ENCODE measurements around the gene CD4. TPM values are rescaled to one million over a fixed set of nuclear protein-coding genes. Genes with fewer than 3 reads are reported as not detected.

Gene CD4
- total and polyA plus RNA-seq, 2 donors (not counting 1 experiment from before 2014, with no cell fraction given): 27.2 to 152 TPM

DNA sequence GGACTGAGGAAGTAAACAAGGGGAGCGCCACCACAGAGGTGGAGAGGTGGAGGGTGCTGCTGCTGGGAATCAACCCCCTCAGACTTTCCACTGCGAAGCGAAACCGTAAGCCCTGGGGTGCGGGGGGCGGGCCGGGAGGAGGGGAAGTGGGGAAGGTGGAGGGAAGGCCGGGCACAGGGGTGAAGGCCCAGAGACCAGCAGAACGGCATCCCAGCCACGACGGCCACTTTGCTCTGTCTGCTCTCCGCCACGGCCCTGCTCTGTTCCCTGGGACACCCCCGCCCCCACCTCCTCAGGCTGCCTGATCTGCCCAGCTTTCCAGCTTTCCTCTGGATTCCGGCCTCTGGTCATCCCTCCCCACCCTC, 17.0 kb upstream of the CD4 start, which contains the start of gene LAG3:
Gene LAG3 (plus strand): TSS at position 190 of the 365 bp plus-strand sequence. CDS start 333 bp downstream, outside the sequence.
- TF ChIP-seq, protein P1, sequence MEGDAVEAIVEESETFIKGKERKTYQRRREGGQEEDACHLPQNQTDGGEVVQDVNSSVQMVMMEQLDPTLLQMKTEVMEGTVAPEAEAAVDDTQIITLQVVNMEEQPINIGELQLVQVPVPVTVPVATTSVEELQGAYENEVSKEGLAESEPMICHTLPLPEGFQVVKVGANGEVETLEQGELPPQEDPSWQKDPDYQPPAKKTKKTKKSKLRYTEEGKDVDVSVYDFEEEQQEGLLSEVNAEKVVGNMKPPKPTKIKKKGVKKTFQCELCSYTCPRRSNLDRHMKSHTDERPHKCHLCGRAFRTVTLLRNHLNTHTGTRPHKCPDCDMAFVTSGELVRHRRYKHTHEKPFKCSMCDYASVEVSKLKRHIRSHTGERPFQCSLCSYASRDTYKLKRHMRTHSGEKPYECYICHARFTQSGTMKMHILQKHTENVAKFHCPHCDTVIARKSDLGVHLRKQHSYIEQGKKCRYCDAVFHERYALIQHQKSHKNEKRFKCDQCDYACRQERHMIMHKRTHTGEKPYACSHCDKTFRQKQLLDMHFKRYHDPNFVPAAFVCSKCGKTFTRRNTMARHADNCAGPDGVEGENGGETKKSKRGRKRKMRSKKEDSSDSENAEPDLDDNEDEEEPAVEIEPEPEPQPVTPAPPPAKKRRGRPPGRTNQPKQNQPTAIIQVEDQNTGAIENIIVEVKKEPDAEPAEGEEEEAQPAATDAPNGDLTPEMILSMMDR (conservative IDR thresholded peaks at IDR 0.05 in 1 of 2, IDR thresholded peaks at IDR 0.05 in 1 of 2; ENCODE audit: low read depth in 1 of 2, low read length in 2 of 2): no peak
- TF ChIP-seq EZH2 (IDR thresholded peaks at IDR 0.05; ENCODE audit: low read length, missing control alignments): no peak
- no peak within 1 kb of the TSS for H3K4me3 ChIP-seq (replicated peaks in 1 of 4; ENCODE audit: control extremely low read depth in 1 of 4, insufficient read depth in 1 of 4, low read depth in 3 of 4, low read length in 4 of 4)
- H3K9me3 ChIP-seq (ENCODE audit: control insufficient read depth, insufficient read depth, low read depth, low read length): no peaks in the 10 kb centered on the region
- no peak within 1 kb of the TSS for H2AFZ ChIP-seq (ENCODE audit: low read length)
- peak within 1 kb of the TSS; percentile 35 for H3K4me2 ChIP-seq (ENCODE audit: extremely low read depth, insufficient read depth, low read length)
- H4K20me1 ChIP-seq (ENCODE audit: control insufficient read depth, extremely low read depth, insufficient read depth, low read length): peaks cover 7% of the 10 kb centered on the region
- peaks cover 27% of the 10 kb centered on the region for H3K79me2 ChIP-seq (ENCODE audit: control insufficient read depth, insufficient read depth, low read length)
- DNase-seq (ENCODE audit: low read depth in 2 of 2): no peak
- H3K4me1 ChIP-seq (ENCODE audit: control insufficient read depth, extremely low read depth, insufficient read depth, low read length): peaks cover 21% of the 10 kb centered on the region
- H3K36me3 ChIP-seq (ENCODE audit: control insufficient read depth, insufficient read depth, low read length): peaks cover 13% of the 10 kb centered on the region
- H3K9ac ChIP-seq (ENCODE audit: insufficient read depth, low read length): no peak within 1 kb of the TSS
- H3K27me3 ChIP-seq (ENCODE audit: control insufficient read depth, insufficient read depth, low read length): no peaks in the 10 kb centered on the region
- H3K27ac ChIP-seq (ENCODE audit: insufficient read depth, low read length): no peak within 1 kb of the TSS

DNA sequence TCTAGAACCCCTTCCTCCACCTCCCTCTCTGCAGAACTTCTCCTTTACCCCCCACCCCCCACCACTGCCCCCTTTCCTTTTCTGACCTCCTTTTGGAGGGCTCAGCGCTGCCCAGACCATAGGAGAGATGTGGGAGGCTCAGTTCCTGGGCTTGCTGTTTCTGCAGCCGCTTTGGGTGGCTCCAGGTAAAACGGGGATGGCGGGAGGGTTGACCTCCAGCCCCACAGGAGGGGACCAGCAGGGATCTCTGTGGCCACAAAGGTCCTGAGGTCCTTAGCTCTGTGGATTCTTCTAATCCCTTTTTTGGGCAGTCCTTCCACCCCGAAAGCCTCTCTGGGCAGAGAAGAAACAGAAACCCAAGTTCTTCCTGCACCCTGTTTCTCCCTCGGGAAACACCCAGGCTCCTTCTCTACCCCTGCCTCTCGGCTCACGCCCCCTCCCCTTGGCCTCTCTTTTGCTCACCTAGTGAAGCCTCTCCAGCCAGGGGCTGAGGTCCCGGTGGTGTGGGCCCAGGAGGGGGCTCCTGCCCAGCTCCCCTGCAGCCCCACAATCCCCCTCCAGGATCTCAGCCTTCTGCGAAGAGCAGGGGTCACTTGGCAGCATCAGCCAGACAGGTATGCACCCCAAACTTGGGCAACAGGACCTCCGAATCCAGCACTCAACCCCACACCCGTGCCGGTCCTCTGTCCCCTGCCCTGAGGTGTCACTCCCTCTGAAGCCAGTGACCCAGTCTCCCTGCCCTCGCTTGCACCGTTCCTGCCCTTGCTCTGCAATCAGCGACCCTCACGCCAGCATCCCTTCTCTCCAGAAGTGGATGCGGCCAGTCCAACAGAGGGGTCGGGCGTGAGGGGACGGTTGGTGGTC, 16.4 kb upstream of the CD4 start:
- TF ChIP-seq, protein P1 (conservative IDR thresholded peaks at IDR 0.05 in 1 of 2, IDR thresholded peaks at IDR 0.05 in 1 of 2; ENCODE audit: low read depth in 1 of 2, low read length in 2 of 2): no peak
- TF ChIP-seq EZH2 (IDR thresholded peaks at IDR 0.05; ENCODE audit: low read length, missing control alignments): no peak
- DNase-seq (ENCODE audit: low read depth in 2 of 2): no peak
- Histone ChIP-seq H2AFZ (ENCODE audit: low read length) (no peak overlapping the region), H3K9ac (ENCODE audit: insufficient read depth, low read length) (no peak overlapping the region), H3K4me3 (replicated peaks in 1 of 4; ENCODE audit: control extremely low read depth in 1 of 4, insufficient read depth in 1 of 4, low read depth in 3 of 4, low read length in 4 of 4) (no peak overlapping the region), H3K9me3 (ENCODE audit: control insufficient read depth, insufficient read depth, low read depth, low read length) (no peaks in the 10 kb centered on the region), H3K27me3 (ENCODE audit: control insufficient read depth, insufficient read depth, low read length) (no peaks in the 10 kb centered on the region), H3K79me2 (ENCODE audit: control insufficient read depth, insufficient read depth, low read length) (peaks cover 21% of the 10 kb centered on the region), H3K4me2 (ENCODE audit: extremely low read depth, insufficient read depth, low read length) (no peak overlapping the region), H3K27ac (ENCODE audit: insufficient read depth, low read length) (no peak overlapping the region), H3K4me1 (ENCODE audit: control insufficient read depth, extremely low read depth, insufficient read depth, low read length) (peaks cover 21% of the 10 kb centered on the region), H4K20me1 (ENCODE audit: control insufficient read depth, extremely low read depth, insufficient read depth, low read length) (peaks cover 7% of the 10 kb centered on the region), H3K36me3 (ENCODE audit: control insufficient read depth, insufficient read depth, low read length) (peaks cover 13% of the 10 kb centered on the region)

DNA sequence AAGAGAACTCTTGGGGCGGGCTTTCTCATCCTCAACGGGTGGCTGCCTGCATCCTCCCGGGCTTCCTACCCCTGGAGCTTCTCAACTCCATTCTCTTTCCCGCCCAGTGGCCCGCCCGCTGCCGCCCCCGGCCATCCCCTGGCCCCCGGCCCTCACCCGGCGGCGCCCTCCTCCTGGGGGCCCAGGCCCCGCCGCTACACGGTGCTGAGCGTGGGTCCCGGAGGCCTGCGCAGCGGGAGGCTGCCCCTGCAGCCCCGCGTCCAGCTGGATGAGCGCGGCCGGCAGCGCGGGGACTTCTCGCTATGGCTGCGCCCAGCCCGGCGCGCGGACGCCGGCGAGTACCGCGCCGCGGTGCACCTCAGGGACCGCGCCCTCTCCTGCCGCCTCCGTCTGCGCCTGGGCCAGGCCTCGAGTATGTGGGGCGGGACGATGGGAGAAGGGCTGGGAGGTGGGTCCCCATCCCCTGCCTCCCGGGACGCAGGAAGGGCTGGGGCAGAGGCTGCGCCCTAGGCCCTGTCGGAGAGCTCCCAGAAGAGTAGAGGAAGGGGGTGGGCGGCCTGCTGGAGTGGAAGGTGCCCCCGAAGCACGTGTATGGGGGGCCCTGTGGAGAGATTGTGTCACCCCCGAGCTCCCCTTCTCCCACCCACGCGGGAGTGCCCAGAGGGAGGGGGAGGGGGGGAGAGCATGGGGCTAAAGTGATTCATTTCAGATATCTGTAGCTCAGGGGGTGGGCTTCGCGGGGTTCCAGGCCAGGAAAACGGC, 15.6 kb upstream of the CD4 start:
- Histone ChIP-seq H2AFZ (ENCODE audit: low read length) (no peak overlapping the region), H3K36me3 (ENCODE audit: control insufficient read depth, insufficient read depth, low read length) (peaks cover 13% of the 10 kb centered on the region)

More for the DNA sequence above, 15.6 kb upstream of the CD4 start:
- DNase-seq (ENCODE audit: low read depth in 2 of 2): no peak
- no peaks in the 10 kb centered on the region for H3K27me3 ChIP-seq (ENCODE audit: control insufficient read depth, insufficient read depth, low read length)
- no peak overlapping the region for H3K4me3 ChIP-seq (replicated peaks in 1 of 4; ENCODE audit: control extremely low read depth in 1 of 4, insufficient read depth in 1 of 4, low read depth in 3 of 4, low read length in 4 of 4)
- H3K9ac ChIP-seq (ENCODE audit: insufficient read depth, low read length): no peak overlapping the region
- no peak overlapping the region for H3K27ac ChIP-seq (ENCODE audit: insufficient read depth, low read length)
- H4K20me1 ChIP-seq (ENCODE audit: control insufficient read depth, extremely low read depth, insufficient read depth, low read length): peaks cover 4% of the 10 kb centered on the region
- H3K79me2 ChIP-seq (ENCODE audit: control insufficient read depth, insufficient read depth, low read length): peaks cover 12% of the 10 kb centered on the region
- H3K9me3 ChIP-seq (ENCODE audit: control insufficient read depth, insufficient read depth, low read depth, low read length): no peaks in the 10 kb centered on the region
- H3K4me1 ChIP-seq (ENCODE audit: control insufficient read depth, extremely low read depth, insufficient read depth, low read length): peaks cover 18% of the 10 kb centered on the region
- no peak for TF ChIP-seq EZH2 (IDR thresholded peaks at IDR 0.05; ENCODE audit: low read length, missing control alignments)
- TF ChIP-seq, protein P1 (conservative IDR thresholded peaks at IDR 0.05 in 1 of 2, IDR thresholded peaks at IDR 0.05 in 1 of 2; ENCODE audit: low read depth in 1 of 2, low read length in 2 of 2): no peak
- H3K4me2 ChIP-seq (ENCODE audit: extremely low read depth, insufficient read depth, low read length): no peak overlapping the region

All from fibroblast of lung (primary cell).